ENCODE measurements around the gene ZNF564. TPM values are rescaled to one million over a fixed set of nuclear protein-coding genes. Genes with fewer than 3 reads are reported as not detected.

The ZNF564 gene
- total and polyA plus RNA-seq, 2 of the 13 experiments (the other 11 are each of a cell fraction or from before 2014, with no cell fraction given): 2.3 to 11.1 TPM

DNA sequence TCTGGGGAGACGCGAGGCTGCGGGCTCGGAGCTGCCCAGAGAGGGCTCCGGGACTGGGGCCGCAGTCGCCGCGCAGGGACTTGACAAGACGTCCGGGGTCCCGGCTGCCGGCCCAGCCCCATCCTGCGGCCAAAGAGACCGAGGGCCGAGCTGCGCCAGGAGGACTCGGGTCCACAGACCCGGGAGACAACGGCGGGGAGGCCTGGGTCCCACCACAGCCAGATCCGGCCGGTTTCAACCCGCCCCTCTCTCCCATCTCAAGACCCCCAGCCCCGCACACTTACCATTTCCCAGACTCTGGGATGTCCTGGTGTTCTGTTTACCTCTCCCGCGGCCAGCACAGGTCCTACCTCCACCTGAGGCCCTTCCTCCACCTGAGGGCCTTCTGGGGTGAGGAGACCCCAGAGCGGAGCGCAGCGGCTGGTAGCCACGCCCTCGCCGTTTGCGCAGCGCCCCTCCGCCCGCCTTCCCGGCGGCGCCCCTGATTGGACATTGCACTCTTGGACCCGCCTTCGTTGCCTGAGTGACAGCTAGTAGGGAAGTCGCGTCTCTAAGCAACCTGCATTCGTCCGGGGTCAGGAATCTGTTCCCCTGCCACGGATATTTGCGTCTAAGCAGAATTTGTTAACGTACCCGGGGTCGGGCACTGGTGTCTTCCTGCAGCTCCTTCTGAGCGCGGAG is 66.8 kb downstream of the ZNF564 start, which contains the start of gene ZNF709 (continued):
- TF ChIP-seq, protein P1, sequence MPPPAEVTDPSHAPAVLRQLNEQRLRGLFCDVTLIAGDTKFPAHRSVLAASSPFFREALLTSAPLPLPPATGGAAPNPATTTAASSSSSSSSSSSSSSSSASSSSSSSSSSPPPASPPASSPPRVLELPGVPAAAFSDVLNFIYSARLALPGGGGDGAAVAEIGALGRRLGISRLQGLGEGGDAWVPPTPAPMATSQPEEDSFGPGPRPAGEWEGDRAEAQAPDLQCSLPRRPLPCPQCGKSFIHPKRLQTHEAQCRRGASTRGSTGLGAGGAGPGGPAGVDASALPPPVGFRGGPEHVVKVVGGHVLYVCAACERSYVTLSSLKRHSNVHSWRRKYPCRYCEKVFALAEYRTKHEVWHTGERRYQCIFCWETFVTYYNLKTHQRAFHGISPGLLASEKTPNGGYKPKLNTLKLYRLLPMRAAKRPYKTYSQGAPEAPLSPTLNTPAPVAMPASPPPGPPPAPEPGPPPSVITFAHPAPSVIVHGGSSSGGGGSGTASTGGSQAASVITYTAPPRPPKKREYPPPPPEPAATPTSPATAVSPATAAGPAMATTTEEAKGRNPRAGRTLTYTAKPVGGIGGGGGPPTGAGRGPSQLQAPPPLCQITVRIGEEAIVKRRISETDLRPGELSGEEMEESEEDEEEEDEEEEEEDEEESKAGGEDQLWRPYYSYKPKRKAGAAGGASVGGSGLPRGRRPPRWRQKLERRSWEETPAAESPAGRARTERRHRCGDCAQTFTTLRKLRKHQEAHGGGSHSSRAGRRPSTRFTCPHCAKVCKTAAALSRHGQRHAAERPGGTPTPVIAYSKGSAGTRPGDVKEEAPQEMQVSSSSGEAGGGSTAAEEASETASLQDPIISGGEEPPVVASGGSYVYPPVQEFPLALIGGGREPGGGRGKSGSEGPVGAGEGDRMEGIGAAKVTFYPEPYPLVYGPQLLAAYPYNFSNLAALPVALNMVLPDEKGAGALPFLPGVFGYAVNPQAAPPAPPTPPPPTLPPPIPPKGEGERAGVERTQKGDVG (CRISPR knock-in tag; IDR thresholded peaks at IDR 0.05; ENCODE audit: borderline replicate concordance): 0 out of 2 replicates have a peak, but pooled peaks have one; percentile 36
- TF ChIP-seq ZNF556 (CRISPR knock-in tag; IDR thresholded peaks at IDR 0.05; ENCODE audit: borderline replicate concordance): peak; percentile 79; the same call in 1 of the 2 replicates
- TF ChIP-seq ZNF629 (CRISPR knock-in tag; conservative IDR thresholded peaks at IDR 0.05): 0 out of 2 replicates have a peak, but pooled peaks have one; percentile 16
- TF ChIP-seq HNRNPL (IDR thresholded peaks at IDR 0.05; ENCODE audit: low read depth, low read length): no peak
- TF ChIP-seq REL (CRISPR knock-in tag; conservative IDR thresholded peaks at IDR 0.05): no peak
- peak; percentile 42; the same call in 1 of the 2 replicates for TF ChIP-seq BORCS8-MEF2B (CRISPR knock-in tag; IDR thresholded peaks at IDR 0.05)
- no peak for TF ChIP-seq ONECUT2 (CRISPR knock-in tag; IDR thresholded peaks at IDR 0.05)
- peak; percentile 76 for TF ChIP-seq ZNF605 (CRISPR knock-in tag; IDR thresholded peaks at IDR 0.05)
- TF ChIP-seq PBX3 (CRISPR knock-in tag; IDR thresholded peaks at IDR 0.05; ENCODE audit: borderline replicate concordance): peak; percentile 58; the same call in 1 of the 2 replicates
- 0 out of 2 replicates have a peak, but pooled peaks have one; percentile 39 for TF ChIP-seq HES4 (CRISPR knock-in tag; IDR thresholded peaks at IDR 0.05; ENCODE audit: borderline replicate concordance)
- peak; percentile 47; the same call in 1 of the 2 replicates for TF ChIP-seq NR2C2 (CRISPR knock-in tag; IDR thresholded peaks at IDR 0.05; ENCODE audit: borderline replicate concordance)
- TF ChIP-seq TARDBP (CRISPR knock-in tag; IDR thresholded peaks at IDR 0.05): 0 out of 2 replicates have a peak, but pooled peaks have one; percentile 7
- peak; percentile 70; the same call in 1 of the 2 replicates for TF ChIP-seq KLF12 (CRISPR knock-in tag; IDR thresholded peaks at IDR 0.05; ENCODE audit: borderline replicate concordance)
- TF ChIP-seq MEIS1 (CRISPR knock-in tag; IDR thresholded peaks at IDR 0.05; ENCODE audit: borderline replicate concordance): peak; percentile 64; the same call in 1 of the 2 replicates
- peak; percentile 46 for TF ChIP-seq HNRNPK (IDR thresholded peaks at IDR 0.05; ENCODE audit: low read depth, low read length, poor library complexity, severe bottlenecking)
- no peak for TF ChIP-seq CC2D1A (CRISPR knock-in tag; IDR thresholded peaks at IDR 0.05)
- no peak for TF ChIP-seq TBX2 (CRISPR knock-in tag; IDR thresholded peaks at IDR 0.05; ENCODE audit: borderline replicate concordance)
- no peak for TF ChIP-seq EED (CRISPR knock-in tag; IDR thresholded peaks at IDR 0.05)
- TF ChIP-seq ARID4A (CRISPR knock-in tag; IDR thresholded peaks at IDR 0.05; ENCODE audit: borderline replicate concordance): peak; percentile 87; the same call in 1 of the 2 replicates
- no peak for TF ChIP-seq NR2F6 (IDR thresholded peaks at IDR 0.05)
- 0 out of 2 replicates have a peak, but pooled peaks have one; percentile 25 for TF ChIP-seq NR2F6 (CRISPR knock-in tag; IDR thresholded peaks at IDR 0.05)
